ENCODE data around the gene SELENOO. TPM values are rescaled to one million over a fixed set of nuclear protein-coding genes. Genes with fewer than 3 reads are reported as not detected.

SELENOO gene
- total and polyA plus RNA-seq, 2 of the 13 experiments (the other 11 are each of a cell fraction or from before 2014, with no cell fraction given), result 14.4 to 19.0 TPM

DNA sequence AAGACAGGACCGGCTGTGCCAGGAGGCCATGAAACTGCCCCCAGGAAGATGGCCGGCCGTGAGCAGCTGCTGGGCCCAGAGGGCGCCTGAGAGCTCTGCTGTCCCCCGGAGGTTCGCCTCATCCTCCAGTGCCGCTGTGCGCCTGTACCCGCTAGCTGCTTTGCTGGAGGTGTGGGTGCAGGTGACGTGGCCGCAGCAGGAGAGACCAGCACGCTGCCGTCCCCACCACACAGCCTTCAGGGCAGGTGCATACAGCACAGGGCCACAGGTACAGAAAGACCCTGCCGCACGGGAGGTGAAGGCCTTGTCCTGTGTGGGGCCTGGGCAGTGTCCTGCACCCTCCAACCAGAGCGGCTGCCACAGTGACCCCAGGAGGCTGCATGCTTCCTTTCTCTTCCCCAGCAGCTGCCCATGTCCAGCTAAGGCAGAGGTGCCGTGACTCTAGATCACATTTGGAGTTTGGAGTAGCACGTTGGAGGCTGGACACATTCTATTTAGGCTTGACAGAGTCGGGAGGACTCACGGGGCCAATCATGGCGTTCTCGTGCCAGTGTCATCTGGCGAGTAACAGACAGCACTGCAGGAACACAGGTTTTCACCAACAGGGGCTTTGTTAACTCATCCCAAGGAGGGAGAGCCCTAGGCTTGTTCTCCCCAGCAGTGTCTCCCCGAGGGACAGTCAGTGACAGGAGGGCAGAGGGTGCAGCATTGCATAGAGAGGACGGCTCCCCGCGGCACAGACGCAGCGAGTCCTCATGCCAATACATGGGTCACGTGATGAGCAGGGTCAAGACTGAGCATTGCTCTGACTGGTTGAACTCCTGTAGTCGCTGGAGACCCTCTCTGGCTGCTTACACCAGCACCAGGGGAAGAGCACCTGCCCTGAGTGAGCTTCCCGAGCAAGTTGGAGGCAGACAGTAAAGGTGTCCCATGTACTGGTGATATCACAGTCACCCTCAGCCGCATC, 49.0 kb upstream of the SELENOO start (continued):
- TF ChIP-seq, protein P1, sequence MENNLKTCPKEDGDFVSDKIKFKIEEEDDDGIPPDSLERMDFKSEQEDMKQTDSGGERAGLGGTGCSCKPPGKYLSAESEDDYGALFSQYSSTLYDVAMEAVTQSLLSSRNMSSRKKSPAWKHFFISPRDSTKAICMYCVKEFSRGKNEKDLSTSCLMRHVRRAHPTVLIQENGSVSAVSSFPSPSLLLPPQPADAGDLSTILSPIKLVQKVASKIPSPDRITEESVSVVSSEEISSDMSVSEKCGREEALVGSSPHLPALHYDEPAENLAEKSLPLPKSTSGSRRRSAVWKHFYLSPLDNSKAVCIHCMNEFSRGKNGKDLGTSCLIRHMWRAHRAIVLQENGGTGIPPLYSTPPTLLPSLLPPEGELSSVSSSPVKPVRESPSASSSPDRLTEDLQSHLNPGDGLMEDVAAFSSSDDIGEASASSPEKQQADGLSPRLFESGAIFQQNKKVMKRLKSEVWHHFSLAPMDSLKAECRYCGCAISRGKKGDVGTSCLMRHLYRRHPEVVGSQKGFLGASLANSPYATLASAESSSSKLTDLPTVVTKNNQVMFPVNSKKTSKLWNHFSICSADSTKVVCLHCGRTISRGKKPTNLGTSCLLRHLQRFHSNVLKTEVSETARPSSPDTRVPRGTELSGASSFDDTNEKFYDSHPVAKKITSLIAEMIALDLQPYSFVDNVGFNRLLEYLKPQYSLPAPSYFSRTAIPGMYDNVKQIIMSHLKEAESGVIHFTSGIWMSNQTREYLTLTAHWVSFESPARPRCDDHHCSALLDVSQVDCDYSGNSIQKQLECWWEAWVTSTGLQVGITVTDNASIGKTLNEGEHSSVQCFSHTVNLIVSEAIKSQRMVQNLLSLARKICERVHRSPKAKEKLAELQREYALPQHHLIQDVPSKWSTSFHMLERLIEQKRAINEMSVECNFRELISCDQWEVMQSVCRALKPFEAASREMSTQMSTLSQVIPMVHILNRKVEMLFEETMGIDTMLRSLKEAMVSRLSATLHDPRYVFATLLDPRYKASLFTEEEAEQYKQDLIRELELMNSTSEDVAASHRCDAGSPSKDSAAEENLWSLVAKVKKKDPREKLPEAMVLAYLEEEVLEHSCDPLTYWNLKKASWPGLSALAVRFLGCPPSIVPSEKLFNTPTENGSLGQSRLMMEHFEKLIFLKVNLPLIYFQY (CRISPR knock-in tag; IDR thresholded peaks at IDR 0.05; ENCODE audit: borderline replicate concordance), result 0 out of 2 replicates have a peak, but pooled peaks have one; percentile 31
- TF ChIP-seq, protein P2, sequence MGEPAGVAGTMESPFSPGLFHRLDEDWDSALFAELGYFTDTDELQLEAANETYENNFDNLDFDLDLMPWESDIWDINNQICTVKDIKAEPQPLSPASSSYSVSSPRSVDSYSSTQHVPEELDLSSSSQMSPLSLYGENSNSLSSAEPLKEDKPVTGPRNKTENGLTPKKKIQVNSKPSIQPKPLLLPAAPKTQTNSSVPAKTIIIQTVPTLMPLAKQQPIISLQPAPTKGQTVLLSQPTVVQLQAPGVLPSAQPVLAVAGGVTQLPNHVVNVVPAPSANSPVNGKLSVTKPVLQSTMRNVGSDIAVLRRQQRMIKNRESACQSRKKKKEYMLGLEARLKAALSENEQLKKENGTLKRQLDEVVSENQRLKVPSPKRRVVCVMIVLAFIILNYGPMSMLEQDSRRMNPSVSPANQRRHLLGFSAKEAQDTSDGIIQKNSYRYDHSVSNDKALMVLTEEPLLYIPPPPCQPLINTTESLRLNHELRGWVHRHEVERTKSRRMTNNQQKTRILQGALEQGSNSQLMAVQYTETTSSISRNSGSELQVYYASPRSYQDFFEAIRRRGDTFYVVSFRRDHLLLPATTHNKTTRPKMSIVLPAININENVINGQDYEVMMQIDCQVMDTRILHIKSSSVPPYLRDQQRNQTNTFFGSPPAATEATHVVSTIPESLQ (CRISPR knock-in tag; conservative IDR thresholded peaks at IDR 0.05), result no peak
- TF ChIP-seq ZFX (CRISPR knock-in tag; IDR thresholded peaks at IDR 0.05; ENCODE audit: low read depth), result peak; percentile 78
- 0 out of 2 replicates have a peak, but pooled peaks have one; percentile 22 for TF ChIP-seq RBFOX2 (IDR thresholded peaks at IDR 0.05; ENCODE audit: low read depth, low read length)
- TF ChIP-seq NFIC (IDR thresholded peaks at IDR 0.05; ENCODE audit: low read length), result no peak

Data from HepG2 (cell line).